Stimulated activated CD8-positive, alpha-beta memory T cell treated with anti-CD3 and anti-CD28 coated beads, Interleukin-7, amount 100 ng/mL, for 48 hours (primary cell): ENCODE data around the gene GRXCR1.

Source experiments
- DNase-seq, 2 donors: peaks; one replicate each; pipeline ENCODE4 v3.0.0-alpha.2; 2020; ENCODE audit warnings: low read depth in 1 of 2; ENCODE audit errors: extremely low read depth in 1 of 2

The GRXCR1 gene

DNA sequence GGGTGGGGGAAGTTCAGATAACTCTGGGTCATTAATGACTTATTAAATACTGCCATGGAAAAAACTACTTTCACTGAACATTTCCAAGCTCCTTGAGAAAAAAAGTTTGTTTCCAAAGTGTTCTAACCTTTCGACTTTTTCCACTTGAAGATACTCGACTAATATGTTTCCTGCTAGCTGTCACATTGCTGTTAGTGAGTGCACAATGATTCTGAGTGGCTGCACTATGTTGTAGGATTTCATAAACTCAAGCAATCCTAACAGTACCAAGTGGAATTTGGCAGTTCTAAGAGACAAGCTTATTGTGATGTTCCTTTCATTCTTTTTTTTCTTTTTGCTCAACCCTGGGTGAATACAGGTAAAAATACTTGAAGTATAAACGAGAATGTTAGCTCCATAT is 33.4 kb downstream of the GRXCR1 start:
- DNase-seq, result no peak

DNA sequence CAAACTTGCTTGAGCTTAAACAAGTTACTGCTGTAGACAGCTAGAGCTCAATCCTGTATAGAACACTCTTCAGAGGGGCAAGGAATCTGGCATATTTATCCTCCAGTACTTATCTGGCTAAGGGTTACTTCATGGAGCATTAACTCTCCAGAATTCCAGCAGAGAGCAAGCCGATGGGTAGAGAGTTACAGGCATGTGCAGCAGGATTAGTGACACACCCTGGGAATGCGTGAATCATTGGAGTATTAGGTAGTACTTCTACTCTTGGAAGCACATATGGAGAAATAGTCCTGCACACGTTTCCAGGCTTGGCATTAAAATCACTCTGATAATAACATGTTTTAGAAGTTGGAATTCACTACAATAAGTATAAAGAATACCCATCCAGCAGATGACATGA is 35.4 kb downstream of the GRXCR1 start:
- no peak for DNase-seq

DNA sequence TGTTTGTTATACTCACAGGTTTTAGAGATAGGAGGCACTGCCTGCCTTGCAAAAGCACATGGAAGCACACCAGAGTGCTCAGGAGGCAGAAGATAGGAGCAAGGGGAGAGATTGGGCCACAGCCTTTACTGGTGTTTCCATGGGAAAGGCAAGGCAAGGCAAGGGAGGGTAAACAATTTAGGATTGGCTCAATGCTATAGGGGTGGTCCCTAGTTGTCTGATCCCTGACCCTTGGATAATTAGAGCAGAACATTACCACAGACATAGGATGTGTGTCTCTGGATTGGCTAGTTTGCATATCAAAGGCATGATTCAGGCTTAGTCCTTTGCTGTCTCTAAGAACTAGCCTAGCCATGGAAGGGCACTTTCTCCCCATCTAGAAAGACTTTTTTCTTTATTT is 36.1 kb downstream of the GRXCR1 start:
- DNase-seq, result no peak

DNA sequence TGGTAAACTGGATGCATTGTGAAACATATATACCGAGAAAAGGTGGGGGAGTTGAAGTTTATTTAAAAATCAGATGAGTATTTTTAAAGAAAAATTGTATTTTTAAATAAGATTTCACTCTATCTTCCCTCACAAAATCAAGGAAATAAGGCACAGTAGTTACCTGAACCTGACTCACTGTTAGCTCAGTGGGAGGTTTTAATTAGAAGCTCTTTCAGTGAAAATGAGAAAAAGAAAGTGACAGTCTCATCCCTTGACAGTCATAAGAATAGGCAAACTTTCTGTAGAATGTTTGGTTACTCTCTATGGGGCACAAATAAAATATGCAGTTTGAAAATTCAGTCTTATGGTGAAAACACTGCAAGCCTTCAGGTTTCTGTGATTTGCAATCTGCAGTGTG is 49.7 kb downstream of the GRXCR1 start:
- DNase-seq, result no peak

DNA sequence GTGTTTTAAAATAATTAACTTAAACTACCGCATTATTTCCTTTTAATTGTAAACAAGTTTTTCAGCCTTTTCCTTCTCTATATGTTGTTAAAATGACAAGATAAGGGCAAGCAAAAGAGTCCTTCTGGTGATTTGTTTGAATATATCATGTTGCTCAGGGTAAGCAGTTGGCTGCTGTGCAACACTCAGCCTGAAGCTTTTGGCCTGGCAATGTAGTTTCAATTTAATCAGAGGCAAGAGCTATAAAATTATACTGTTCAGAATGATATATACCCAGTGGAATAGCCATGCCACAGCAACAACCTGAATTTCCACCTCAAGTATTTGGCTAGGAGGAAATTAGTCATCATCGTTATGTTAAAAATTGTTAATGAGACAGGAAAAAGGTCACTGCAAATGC is 53.4 kb downstream of the GRXCR1 start:
- DNase-seq, result no peak

DNA sequence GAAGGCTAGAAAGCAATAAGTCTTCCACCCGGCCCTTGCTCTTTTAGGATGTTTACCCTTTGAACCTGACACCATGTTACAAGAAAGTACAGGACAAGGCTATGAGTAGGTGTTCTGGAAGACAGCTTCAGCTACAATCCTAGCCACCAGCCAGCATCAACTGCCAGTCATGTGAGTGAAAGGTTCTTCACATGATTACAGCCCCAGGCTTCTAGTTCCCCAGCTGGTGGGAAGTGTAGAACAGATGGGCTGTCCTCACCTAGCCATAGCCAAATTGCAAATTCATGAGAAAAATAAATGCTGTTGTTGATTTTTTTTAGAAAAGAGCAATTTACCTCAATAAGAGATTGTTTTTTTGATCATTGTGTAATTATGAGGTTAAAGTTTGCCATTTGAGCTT is 60.8 kb downstream of the GRXCR1 start:
- no peak for DNase-seq

DNA sequence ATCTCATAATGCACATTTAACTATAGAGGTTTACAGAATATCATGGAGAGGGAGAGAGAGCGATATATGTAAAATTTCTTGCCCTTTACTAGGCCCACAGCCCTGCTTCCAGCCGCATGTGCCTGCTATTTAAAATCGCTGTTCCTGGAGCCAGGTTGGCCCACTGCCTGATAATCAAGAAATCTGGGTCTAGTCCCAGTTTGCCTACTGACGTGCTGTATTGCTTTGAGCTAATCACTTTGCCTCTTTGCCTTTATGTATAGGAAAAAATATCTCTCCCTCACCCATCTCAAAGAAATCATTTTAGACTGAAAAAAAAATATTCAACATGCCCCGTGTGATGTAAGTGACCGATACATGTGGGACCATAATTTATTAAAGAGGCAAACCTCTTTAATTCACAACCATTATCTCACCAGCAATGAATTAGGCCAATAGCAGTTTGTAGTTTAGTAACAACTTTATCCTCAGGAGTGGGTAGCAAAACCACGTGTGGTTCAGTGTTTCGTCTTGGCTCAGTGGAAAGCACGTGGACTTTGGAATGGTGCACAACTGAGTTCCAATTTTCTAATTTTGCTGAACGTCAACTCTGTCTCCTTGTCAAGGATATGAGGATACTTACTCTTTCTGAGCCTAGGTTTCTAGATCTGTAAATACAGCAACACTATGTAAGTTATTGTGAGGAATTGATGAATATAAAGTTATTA is 62.6 kb downstream of the GRXCR1 start:
- no peak for DNase-seq

DNA sequence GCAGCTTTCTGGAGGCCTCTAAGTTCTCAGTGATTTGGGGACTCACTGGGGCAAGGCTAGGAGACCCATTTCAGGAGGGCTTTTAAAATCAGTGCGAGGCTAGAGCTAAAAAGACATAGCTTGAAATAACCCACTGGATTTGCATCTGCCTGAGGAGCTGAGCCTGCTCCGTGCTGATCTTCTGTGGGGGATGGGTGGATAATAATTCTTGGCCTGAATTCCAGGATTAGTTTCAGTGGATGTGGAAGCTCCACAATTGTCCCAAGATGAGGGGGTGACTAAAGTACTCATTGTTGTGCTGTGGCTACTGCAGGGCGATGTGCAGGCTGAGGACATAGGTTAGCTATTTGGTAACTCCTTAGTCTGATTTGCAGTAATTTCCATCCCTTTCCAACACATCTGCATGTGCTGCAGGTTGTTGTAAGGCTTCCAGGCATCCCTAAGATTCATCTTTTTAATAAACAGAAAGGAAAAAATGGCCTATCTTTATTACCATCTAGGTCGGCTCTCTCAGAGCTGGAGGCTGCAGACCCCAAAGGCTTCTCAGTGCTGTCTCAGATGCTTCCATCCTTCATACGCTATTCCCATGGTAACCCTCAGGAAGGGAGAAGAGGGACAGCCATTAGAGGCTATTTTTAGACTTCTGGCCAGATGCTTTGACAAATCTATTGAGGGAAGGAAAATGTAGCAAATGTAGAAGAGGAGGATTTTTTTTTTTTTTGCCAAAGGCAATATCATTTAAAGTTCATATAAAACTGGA is 63.4 kb downstream of the GRXCR1 start:
- no peak for DNase-seq

DNA sequence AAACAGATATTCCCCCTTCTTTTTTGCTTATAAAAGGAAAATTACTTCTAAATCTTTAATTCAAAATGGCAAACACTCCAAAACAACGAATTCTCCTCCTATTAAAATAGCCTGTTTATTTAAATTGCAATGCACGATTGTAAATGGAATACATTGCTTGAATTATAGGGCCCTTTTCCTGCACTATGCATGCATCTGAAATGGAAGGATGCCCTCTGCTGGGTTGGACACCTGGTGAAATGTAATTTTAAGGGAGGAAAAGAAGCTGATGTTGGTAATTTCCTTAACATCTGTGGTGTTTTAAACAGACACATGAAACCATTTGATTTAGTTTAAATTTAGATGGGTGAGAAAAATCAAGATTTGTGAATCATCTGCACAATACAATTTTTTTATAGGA is 72.8 kb downstream of the GRXCR1 start:
- DNase-seq, result no peak

DNA sequence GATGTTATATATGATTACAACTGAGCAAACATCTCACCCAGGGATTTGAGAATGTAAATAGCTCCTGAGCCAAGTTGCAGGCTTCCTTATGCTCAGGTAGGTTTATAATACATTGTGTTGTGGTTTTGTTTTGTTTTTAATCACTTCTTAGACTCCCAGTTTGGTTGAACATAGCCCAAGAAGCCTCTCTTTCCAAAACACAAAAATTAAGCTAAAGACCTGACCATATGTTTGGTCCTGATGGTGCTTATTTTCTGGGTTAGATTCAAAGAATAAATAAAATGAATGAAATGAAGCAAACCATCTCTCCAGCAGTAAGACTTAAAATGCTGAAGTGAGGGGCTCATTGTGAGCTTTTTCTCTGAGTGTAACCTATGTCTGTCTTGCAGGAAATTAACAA is 93.5 kb downstream of the GRXCR1 start:
- DNase-seq, result no peak

DNA sequence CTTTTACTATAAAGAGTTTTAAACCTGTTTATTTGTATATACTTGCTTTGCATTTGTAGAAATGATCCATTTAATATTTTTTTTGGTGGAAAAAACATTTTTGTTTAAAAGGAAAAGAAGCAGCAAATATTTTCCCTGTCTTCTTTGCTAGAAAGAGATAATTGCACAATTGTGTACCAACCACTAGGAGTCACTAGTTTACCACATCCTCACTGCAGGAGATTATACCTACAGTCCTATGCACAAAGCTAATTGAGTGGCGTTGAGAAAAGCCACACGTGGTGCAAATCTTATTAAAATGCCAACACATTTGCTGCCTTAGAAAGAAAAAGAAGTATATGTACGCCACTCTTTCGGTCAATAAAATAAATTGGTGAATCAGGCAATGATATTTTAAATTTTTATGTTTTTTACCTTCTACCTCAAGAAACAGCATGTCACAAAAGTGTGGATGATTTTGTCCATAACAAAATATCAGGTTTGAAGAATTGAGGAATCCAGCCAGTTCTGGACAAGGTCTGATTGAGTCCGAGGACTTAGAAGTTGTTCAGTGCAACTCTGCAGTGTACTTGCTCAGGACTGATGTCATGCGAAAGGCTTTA is 102.9 kb downstream of the GRXCR1 start:
- no peak for DNase-seq

DNA sequence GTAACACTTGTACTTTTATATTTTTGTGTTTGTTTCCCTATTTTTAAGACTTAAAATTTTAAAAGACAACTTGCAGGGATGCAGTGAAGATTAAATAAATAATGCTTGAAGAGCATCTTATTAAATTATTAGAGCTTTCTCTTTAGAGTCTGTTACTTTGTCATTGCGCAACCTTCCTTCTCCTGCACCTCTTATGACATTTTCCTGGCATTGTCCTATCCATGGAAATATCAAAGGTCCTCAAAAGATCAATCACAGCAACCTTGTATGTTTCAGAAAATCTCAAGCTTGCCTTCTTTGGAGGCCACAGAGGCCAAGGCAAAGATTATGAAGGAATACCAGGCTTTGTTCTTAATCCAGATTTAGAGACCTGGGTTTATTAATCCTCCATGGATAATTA is 116.3 kb downstream of the GRXCR1 start:
- DNase-seq, result no peak

DNA sequence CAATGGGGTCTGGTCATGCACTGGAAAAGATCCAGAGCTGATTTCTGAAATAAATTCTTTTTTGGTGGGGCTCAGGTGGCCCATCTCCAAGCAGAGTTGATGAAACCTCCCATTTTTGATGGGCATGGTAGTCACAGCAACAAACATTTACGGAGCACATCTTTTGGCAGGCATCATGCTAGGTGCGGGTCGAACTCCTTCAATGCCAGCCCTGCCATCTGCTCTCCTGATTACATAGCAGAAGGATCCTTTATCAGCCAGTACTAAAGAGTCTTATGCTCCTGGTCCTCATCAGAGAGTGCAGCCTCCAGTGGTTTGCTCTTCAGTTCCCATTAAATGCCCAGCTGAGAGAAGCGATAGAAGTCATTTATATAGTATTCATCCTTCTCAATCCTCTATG is 121.7 kb downstream of the GRXCR1 start:
- DNase-seq, result no peak

DNA sequence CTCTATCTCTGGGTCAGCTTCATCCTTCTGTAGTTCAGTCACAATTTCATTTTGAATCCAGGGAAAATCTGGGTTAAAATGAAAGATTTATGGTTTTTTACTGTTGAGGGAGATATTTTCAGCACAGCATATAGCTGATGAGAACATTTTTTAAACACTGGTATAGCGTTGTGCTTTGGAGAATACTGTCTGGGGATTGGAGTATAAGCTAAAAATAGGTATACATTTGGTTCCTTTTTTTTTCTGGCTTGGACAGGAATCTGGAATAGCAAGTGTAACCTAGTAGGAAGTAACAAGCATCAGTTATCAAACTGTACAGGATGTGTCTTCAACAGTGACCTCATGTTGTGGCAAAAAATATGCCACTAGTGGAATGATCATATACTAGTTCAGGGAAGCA is 149.1 kb downstream of the GRXCR1 start:
- no peak for DNase-seq

DNA sequence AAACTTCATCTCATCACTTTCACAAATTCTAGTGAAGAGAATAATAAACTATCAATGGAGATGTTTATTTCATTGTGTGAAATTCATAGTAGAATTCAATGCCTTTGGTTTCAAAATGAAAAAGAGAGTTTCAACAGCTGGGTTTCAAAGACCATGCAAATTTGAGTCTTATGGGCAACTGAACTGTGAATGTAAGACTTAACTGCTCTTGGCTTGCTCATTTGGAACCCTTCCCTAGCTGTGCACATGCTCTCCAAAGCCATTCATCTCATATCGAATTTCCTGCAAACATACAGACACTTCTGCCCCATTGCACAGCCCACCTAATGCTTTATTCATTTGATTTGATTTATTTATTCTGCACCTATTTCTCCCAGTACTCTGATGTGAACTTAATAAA is 154.5 kb downstream of the GRXCR1 start:
- no peak for DNase-seq

DNA sequence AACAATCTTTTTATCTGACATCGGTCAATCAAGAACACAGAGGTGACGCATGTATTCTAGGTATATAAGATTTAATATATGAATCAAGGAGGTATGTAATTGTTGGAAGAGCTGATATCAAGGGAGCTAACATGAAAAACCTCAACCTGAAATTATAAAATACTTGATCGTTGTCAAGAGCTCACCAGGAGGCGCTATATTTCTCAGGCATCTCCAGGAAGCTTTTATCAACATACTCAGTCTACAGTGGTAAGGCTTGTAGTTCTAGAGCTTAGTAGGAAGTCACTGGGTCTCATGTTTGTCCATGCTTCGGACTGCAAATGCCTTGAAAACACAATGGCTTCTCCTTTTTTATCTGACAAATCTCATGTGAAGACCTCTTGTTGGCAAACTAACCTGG is 156.1 kb downstream of the GRXCR1 start:
- DNase-seq, result no peak

DNA sequence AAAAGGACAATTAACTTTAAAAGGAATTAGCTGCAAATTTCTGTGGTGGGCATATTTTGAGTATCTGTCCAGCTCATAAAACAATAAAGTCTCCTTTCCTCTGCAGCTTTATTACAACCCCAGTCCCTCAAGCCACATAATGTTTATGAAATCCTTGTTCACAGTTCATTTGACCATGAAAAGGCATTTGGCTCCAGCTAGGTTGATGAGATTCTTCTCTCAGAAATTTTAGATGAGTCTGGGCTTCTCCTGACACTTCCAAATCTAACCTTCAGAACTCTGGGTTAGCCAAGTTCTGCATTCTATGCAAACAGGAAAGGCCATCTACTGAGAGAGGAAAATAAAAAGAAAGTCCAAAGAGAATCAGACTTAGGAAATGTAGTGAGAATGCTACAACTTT is 156.8 kb downstream of the GRXCR1 start:
- DNase-seq, result no peak

DNA sequence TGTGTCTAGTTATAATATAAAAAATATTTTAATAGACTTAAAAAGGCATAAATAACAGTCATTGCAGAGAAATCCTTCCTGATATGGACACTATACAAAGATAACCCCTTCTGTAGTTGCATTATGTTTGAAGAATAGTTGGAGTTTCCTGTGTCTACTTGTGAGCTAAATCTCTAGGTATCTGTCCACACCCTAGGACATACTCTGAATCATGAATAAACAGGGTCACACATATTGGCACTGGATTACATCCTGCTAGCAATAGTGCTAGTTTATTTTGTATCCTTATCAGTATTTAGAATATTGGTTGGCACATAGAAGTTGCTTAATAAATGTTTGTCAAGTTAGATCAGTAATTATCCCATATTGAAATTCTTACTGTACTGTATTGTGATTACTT is 173.9 kb downstream of the GRXCR1 start:
- DNase-seq, result no peak

DNA sequence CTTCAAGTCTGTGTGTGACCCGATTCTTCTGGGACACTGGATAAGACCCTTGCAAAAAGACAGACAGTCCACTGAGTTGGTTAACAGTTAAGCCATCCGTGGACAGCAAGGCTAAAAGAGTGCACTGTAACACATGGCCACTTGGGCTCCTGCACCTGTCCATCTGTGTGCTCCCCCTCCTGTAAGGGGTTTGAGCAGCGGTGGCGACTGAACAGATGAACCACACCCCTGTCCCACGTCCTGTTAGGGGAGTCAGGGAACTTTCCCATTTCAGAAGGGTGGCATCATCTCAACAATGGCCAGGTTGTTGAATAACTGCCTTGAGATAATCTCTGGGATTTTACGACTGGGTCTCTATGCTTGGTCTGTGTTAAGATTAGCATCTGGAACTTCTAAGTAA is 178.6 kb downstream of the GRXCR1 start:
- no peak for DNase-seq
